ENCODE measurements around the gene LASP1.

DNA sequence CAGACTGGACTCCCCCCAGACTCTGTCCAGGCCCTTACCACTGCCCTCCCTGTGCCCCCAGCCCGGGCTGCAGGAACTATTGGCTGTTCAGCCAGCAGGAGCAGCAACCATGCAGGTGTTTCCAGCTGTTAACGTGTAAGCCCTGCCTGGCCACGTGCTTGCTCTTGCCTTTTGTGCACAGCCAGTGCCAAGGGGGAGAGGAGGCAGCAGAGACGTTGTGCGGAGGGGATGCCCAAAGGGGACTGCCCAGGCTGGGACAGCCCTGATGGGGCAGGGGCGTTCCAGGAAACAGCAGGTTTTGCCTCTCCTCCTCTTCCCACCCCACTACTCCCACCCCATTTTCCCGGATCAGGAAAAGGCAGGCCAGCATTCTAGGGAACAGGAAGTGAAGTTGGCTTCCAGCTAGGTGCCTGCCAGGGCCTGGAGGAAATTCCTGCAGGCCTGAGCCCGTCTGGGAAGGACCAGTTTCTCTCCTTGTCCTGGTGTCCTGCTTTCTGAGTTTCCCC, 38.9 kb downstream of the LASP1 start:
- no peak for TF ChIP-seq EZH2 (IDR thresholded peaks at IDR 0.05; ENCODE audit: low read length, unreplicated experiment)
- TF ChIP-seq, protein P1, sequence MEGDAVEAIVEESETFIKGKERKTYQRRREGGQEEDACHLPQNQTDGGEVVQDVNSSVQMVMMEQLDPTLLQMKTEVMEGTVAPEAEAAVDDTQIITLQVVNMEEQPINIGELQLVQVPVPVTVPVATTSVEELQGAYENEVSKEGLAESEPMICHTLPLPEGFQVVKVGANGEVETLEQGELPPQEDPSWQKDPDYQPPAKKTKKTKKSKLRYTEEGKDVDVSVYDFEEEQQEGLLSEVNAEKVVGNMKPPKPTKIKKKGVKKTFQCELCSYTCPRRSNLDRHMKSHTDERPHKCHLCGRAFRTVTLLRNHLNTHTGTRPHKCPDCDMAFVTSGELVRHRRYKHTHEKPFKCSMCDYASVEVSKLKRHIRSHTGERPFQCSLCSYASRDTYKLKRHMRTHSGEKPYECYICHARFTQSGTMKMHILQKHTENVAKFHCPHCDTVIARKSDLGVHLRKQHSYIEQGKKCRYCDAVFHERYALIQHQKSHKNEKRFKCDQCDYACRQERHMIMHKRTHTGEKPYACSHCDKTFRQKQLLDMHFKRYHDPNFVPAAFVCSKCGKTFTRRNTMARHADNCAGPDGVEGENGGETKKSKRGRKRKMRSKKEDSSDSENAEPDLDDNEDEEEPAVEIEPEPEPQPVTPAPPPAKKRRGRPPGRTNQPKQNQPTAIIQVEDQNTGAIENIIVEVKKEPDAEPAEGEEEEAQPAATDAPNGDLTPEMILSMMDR (conservative IDR thresholded peaks at IDR 0.05; ENCODE audit: low read depth, low read length), result no peak
